OCI-LY7 (cell line): ENCODE data around the gene CD200.

Experiments
- CTCF ChIP-seq: fragments of 200-600 bp; sonication (generic); conservative IDR thresholded peaks from 2 replicates; pipeline ENCODE4 v1.5.1; 2014; ENCODE audit warnings: mild to moderate bottlenecking, antibody characterized with exemption, low read length, moderate library complexity, mixed read lengths
- EZH2phosphoT487 ChIP-seq: fragments of 200-600 bp; sonication (generic); IDR thresholded peaks from 2 replicates; pipeline ENCODE4 v1.6.1; 2018; ENCODE audit warnings: low read depth, borderline replicate concordance, mild to moderate bottlenecking, mixed run types, antibody characterized with exemption, low read length, moderate library complexity, mixed read lengths

GRCh38 chr3:112333002-112333380, at the start of gene CD200:
- TF ChIP-seq CTCF (no peak), EZH2phosphoT487 (no peak)
